HUDEP-2 (cell line): Measurements from ENCODE around the gene SSTR5.

Source experiments
- DNase-seq, 76 experiments: peaks; one replicate each; lab custom pipeline; 2025; ENCODE audit not compliant: unreplicated experiment in 76 of 76; lab: John Stamatoyannopoulos, UW

SSTR5 gene

GRCh38 chr16:1119766-1120576 is 47.4 kb downstream of the SSTR5 start:
- DNase-seq, result peak in 3 of 76 experiments; percentile 18 to 35 (median 27)

GRCh38 chr16:1120577-1120941 is 48.0 kb downstream of the SSTR5 start:
- no peak for DNase-seq

- DNase-seq, result no peak
These were observed 48.5 kb downstream of the SSTR5 start for GRCh38 chr16:1121009-1121408.

GRCh38 chr16:1121601-1122397 is 49.3 kb downstream of the SSTR5 start:
- no peak for DNase-seq

GRCh38 chr16:1122398-1122765 is 49.8 kb downstream of the SSTR5 start:
- DNase-seq, result no peak

- DNase-seq, result no peak
These were observed 51.1 kb downstream of the SSTR5 start for GRCh38 chr16:1123525-1124230.

GRCh38 chr16:1124291-1124690 is 51.7 kb downstream of the SSTR5 start:
- no peak for DNase-seq

- no peak for DNase-seq
These were observed 52.2 kb downstream of the SSTR5 start for GRCh38 chr16:1124795-1125194.

- no peak for DNase-seq
These were observed 52.9 kb downstream of the SSTR5 start for GRCh38 chr16:1125471-1125870.

- no peak for DNase-seq
These were observed 53.5 kb downstream of the SSTR5 start for GRCh38 chr16:1126044-1126443.

GRCh38 chr16:1126586-1126985 is 54.0 kb downstream of the SSTR5 start:
- DNase-seq, result no peak

- DNase-seq, result no peak
These were observed 54.6 kb downstream of the SSTR5 start for GRCh38 chr16:1127101-1127500.

GRCh38 chr16:1127971-1128715 is 55.6 kb downstream of the SSTR5 start:
- DNase-seq, result no peak

GRCh38 chr16:1129106-1129960 is 56.8 kb downstream of the SSTR5 start:
- no peak for DNase-seq

- no peak for DNase-seq
These were observed 57.8 kb downstream of the SSTR5 start for GRCh38 chr16:1130382-1130781.
